ENCODE measurements around the gene RAB27A.
A peak's percentile ranks its signal among the peaks of the same experiment; 100 is the strongest.
"Not testable (repeated sequence)": the region's sequence is repeated elsewhere in the genome, so short reads cannot be mapped to it uniquely, and the experiment has no call there.

The RAB27A gene

GRCh38 chr15:55289011-55289745 lies 435 bp downstream of the RAB27A start:
- no peak for TF ChIP-seq GATA1 (IDR thresholded peaks at IDR 0.05; ENCODE audit: low read depth, low read length)
- no peak for TF ChIP-seq POLR2A (IDR thresholded peaks at IDR 0.05; ENCODE audit: low read length)
- DNase-seq = peak; percentile 66 to 76

DNA sequence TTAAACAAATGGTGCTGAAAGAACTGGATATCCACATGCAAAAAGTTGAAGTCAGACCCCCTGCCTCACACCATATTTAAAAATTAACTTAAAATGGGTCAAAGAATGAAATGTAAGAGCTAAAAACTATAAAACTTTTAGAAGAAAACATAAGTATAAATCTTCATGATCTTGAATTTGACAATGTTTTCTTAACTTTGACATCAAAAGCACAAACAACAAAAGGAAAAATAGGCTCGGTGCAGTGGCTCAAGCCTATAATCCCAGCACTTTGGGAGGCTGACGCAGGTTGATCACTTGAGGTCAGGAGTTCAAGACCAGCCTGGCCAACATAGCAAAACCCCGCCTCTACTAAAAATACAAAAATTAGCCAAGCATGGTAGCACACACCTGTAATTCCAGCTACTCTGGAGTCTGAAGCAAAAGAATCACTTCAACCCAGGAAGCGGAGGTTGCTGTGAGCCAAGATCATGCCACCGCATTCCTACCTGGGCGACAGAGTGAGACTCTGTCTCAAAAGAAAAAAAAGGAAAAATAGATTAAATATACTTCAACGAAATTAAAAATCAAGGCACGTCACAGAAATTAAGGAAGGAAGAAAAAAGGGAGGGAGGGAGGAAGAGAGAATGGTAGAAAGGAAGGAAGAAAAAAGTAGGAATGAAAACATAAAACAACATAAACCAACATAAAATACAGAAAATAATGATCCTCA lies 1.5 kb downstream of the RAB27A start:
- no peak for TF ChIP-seq POLR2A (IDR thresholded peaks at IDR 0.05; ENCODE audit: low read length)
- no peak for TF ChIP-seq GATA1 (IDR thresholded peaks at IDR 0.05; ENCODE audit: low read depth, low read length)

DNA sequence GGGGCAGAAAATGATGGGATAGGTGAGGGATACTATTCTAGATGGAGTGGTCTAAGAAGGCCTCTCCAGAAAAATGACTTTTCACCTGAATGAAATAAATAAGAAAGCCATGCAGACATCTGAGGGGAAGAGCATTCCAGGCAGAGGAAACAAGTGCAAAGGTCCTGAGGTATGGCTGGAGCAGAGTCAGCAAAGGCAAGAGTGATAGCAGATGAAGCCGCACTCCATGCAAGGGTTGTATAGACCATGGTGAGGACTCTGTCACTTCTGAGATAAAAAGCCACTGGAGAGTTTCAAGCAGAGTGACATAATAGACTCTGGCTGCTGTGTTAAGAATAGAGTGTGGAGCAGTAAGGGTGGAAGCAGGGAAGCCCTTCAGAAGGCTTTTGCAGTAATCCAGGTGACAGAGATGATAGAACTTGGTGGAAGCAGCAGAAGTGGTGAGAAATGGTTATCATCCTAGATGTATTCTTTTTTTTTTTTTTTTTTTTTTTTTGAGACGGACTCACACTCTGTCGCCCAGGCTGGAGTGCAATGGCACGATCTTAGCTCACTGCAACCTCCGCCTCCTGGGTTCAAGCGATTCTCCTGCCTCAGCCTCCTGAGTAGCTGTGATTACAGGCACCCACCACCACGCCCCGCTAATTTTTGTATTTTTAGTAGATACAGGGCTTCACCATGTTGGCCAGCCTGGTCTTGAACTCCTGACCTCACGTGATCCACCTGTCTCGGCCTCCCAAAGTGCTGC lies 3.0 kb downstream of the RAB27A start:
- peak in 1 of 2 experiments; percentile 6 for DNase-seq

More for the DNA sequence above, 1.5 kb downstream of the RAB27A start:
- peak in 1 of 2 experiments; percentile 3 for DNase-seq

DNA sequence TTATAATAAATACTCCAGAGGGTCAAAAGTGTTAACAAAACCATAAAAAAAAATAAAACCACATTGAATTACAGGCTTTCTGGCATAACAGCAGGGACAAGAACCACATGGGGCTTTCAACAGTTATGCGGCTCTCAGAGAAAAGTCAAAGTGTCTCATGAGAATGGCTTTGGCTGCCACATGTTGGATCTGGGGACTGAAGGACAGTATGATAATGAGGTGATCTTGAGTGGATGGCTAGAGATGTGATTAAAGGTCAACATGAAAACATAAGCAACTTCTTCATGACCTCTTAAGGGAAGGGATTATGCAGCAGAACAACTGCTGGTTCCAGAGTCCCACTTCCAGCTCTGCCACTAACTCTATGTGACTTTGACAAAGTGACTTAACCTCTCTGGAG lies 5.2 kb downstream of the RAB27A start:
- TF ChIP-seq GATA1 (IDR thresholded peaks at IDR 0.05; ENCODE audit: low read depth, low read length) = no peak
- TF ChIP-seq POLR2A (IDR thresholded peaks at IDR 0.05; ENCODE audit: low read length) = no peak
- no peak for DNase-seq

DNA sequence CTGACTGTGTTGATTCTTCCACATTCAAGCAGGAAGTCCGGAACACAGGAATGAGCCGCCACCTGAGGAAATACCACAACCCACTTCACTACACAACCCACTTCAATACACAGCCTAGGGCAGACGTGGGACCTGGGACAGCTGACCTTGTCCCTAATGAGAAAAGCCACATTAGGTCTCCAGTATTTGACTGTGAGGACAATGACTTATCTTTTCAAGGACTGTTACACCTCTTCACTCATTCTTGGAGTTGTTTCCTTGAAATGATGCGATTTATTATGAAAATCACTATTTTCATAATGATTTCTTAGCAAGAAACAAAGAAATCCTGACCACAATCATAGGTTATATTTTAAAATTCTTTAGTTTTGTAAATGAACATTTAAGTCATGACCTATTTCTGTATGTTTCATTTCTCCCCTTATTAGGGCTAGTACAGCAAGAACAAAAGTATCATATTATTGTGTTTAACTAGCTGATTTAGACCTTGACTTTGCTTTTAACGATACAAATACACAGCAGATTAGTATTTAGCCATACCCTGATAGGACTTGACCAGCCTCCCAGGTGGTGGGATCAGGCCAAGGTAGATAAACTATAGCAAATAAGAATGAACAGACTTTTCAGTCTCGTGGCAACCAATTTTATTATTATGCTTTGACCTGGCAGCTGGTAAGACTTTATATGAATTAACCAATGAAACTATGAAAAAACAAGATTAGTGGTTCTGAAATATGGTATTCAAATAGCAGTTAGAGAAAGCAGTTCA lies 6.0 kb downstream of the RAB27A start:
- DNase-seq = no peak
- TF ChIP-seq POLR2A (IDR thresholded peaks at IDR 0.05; ENCODE audit: low read length) = no peak
- TF ChIP-seq GATA1 (IDR thresholded peaks at IDR 0.05; ENCODE audit: low read depth, low read length) = no peak

DNA sequence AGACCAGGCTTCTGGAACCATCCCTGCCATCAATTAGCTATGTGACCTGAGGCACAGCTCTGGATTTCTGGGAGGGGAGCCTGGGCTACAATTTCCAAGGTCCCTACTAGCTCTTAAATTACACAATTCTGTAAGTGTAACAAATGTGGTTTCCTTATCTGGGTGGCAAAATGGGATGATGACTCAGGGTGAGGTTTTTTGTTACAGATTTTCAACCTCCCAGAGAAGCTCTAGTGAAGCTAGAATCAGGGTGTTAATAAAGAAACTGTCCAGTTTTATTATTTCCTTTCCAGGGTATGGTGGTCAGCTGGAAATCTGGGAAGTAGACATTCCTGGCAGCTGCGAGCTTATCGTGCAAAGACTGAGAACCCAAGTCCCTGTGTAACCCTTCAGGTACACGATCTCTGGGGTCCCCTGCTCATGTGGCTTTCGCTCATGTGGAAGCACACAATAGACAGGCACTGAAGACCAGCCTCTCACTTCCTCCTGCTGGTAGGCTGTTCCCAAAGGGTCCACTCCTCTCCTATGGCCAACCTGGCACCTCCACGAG lies 7.3 kb downstream of the RAB27A start:
- TF ChIP-seq GATA1 (IDR thresholded peaks at IDR 0.05; ENCODE audit: low read depth, low read length) (no peak), POLR2A (IDR thresholded peaks at IDR 0.05; ENCODE audit: low read length) (no peak)
- DNase-seq = peak; percentile 21 to 40

- peak in 1 of 2 experiments; percentile 27 for DNase-seq
- TF ChIP-seq POLR2A (IDR thresholded peaks at IDR 0.05; ENCODE audit: low read length) = no peak
- TF ChIP-seq GATA1 (IDR thresholded peaks at IDR 0.05; ENCODE audit: low read depth, low read length) = no peak
These were observed 7.9 kb downstream of the RAB27A start for GRCh38 chr15:55281517-55282228.

DNA sequence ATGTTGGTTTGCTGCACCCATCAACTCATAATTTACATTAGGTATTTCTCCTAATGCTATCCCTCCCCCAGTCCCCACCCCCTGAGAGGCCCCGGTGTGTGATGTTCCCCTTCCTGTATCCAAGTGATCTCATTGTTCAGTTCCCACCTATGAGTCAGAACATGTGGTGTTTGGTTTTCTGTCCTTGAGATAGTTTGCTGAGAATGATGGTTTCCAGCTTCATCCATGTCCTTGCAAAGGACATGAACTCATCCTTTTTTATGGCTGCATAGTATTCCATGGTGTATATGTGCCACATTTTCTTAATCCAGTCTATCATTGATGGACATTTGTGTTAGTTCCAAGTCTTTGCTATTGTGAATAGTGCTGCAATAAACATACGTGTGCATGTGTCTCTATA lies 9.0 kb downstream of the RAB27A start:
- DNase-seq = not testable (repeated sequence)

- DNase-seq = peak; percentile 80 to 83
- no peak for TF ChIP-seq POLR2A (IDR thresholded peaks at IDR 0.05; ENCODE audit: low read length)
- no peak for TF ChIP-seq GATA1 (IDR thresholded peaks at IDR 0.05; ENCODE audit: low read depth, low read length)
These were observed 9.8 kb downstream of the RAB27A start for GRCh38 chr15:55279746-55280351.

- no peak for TF ChIP-seq POLR2A (IDR thresholded peaks at IDR 0.05; ENCODE audit: low read length)
- no peak for TF ChIP-seq GATA1 (IDR thresholded peaks at IDR 0.05; ENCODE audit: low read depth, low read length)
These were observed 10.4 kb downstream of the RAB27A start for GRCh38 chr15:55279100-55279745.

GRCh38 chr15:55277715-55278114 lies 11.9 kb downstream of the RAB27A start:
- TF ChIP-seq POLR2A (IDR thresholded peaks at IDR 0.05; ENCODE audit: low read length) = no peak
- no peak for TF ChIP-seq GATA1 (IDR thresholded peaks at IDR 0.05; ENCODE audit: low read depth, low read length)
- DNase-seq = no peak

More at GRCh38 chr15:55279100-55279745, 10.4 kb downstream of the RAB27A start:
- no peak for DNase-seq

GRCh38 chr15:55277116-55277564 lies 12.5 kb downstream of the RAB27A start:
- no peak for DNase-seq
- no peak for TF ChIP-seq POLR2A (IDR thresholded peaks at IDR 0.05; ENCODE audit: low read length)
- no peak for TF ChIP-seq GATA1 (IDR thresholded peaks at IDR 0.05; ENCODE audit: low read depth, low read length)
